ENCODE measurements around the gene PCDH9. TPM values are rescaled to one million over a fixed set of nuclear protein-coding genes. Genes with fewer than 3 reads are reported as not detected.

The PCDH9 gene, protein sequence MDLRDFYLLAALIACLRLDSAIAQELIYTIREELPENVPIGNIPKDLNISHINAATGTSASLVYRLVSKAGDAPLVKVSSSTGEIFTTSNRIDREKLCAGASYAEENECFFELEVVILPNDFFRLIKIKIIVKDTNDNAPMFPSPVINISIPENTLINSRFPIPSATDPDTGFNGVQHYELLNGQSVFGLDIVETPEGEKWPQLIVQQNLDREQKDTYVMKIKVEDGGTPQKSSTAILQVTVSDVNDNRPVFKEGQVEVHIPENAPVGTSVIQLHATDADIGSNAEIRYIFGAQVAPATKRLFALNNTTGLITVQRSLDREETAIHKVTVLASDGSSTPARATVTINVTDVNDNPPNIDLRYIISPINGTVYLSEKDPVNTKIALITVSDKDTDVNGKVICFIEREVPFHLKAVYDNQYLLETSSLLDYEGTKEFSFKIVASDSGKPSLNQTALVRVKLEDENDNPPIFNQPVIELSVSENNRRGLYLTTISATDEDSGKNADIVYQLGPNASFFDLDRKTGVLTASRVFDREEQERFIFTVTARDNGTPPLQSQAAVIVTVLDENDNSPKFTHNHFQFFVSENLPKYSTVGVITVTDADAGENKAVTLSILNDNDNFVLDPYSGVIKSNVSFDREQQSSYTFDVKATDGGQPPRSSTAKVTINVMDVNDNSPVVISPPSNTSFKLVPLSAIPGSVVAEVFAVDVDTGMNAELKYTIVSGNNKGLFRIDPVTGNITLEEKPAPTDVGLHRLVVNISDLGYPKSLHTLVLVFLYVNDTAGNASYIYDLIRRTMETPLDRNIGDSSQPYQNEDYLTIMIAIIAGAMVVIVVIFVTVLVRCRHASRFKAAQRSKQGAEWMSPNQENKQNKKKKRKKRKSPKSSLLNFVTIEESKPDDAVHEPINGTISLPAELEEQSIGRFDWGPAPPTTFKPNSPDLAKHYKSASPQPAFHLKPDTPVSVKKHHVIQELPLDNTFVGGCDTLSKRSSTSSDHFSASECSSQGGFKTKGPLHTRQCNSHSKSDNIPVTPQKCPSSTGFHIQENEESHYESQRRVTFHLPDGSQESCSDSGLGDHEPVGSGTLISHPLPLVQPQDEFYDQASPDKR (N-terminal part only)
- polyA plus RNA-seq (2012; ENCODE audit: missing spikeins): not detected

GRCh38 chr13:67229481-67230403 is at the start of gene PCDH9:
PCDH9 (minus strand) TSS chr13:67230336; CDS start chr13:67228440, 1,896 bp downstream.
- DNase-seq (ENCODE audit: insufficient read length) (no peak), FAIRE-seq (no peak)
- TF ChIP-seq TAF1 (IDR thresholded peaks at IDR 0.05; ENCODE audit: borderline replicate concordance, low read depth, low read length) (no peak), POLR2AphosphoS5 (IDR thresholded peaks at IDR 0.05; ENCODE audit: low read depth, low read length) (no peak), POLR2A (IDR thresholded peaks at IDR 0.05; ENCODE audit: low read depth, low read length) (no peak)

DNA sequence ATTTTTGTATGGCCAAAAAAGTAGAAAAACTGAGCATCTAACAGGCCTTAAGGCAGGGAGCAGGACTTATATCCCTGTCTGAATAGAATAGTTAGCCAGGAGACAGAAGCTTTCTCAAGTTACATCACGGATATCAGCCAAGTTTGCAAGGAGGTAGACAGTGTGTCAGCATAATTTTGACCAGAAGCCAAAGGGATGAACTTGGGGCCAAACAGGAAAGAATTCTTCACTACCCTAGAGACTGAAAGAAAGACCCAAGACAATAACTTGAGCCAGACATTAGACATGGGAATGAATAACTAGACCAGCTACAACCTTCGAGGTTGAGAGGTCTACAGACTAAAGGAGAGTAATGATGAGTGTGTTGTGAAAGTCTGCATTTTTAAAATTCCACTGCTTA is 48.1 kb upstream of the PCDH9 start:
- DNase-seq (ENCODE audit: insufficient read length): no peak
- TF ChIP-seq POLR2AphosphoS5 (IDR thresholded peaks at IDR 0.05; ENCODE audit: low read depth, low read length) (no peak), TAF1 (IDR thresholded peaks at IDR 0.05; ENCODE audit: borderline replicate concordance, low read depth, low read length) (no peak), POLR2A (IDR thresholded peaks at IDR 0.05; ENCODE audit: low read depth, low read length) (no peak)
- no peak for FAIRE-seq

- TF ChIP-seq POLR2A (IDR thresholded peaks at IDR 0.05; ENCODE audit: low read depth, low read length) (no peak), POLR2AphosphoS5 (IDR thresholded peaks at IDR 0.05; ENCODE audit: low read depth, low read length) (no peak), TAF1 (IDR thresholded peaks at IDR 0.05; ENCODE audit: borderline replicate concordance, low read depth, low read length) (no peak)
- FAIRE-seq (no peak), DNase-seq (ENCODE audit: insufficient read length) (no peak)
Observed at GRCh38 chr13:67277581-67277980, 47.4 kb upstream of the PCDH9 start.

DNA sequence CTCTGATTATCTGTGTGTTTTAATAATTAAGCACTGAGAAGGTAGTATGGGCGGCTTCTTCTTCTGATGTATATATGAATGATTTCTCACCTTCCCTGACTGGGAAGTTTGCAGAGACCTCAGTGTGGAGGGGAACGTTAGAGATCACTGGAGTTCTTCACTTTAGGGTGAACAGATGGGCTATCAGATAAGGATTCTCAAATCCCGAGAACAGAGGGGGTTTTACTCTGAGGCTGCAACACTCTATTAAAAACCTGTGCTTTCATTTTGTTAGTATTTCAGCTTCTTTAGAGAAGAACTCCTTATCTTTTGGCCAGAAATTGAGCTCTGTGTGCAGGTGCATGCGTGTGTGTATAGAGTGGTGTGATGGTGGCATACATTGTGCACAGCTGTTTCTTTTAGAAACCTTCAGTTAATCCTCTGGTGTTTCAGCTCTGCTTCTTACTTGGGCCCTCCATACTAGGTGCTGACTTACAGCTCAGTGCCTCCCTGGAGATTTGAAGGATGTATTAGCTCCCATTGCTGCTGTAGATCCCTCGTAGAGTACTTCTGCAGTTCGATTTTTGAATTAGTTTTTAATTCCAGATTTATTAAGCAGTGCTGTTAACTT is 45.3 kb upstream of the PCDH9 start:
- no peak for DNase-seq (ENCODE audit: insufficient read length)
- FAIRE-seq: no peak
- TF ChIP-seq TAF1 (IDR thresholded peaks at IDR 0.05; ENCODE audit: borderline replicate concordance, low read depth, low read length) (no peak), POLR2AphosphoS5 (IDR thresholded peaks at IDR 0.05; ENCODE audit: low read depth, low read length) (no peak), POLR2A (IDR thresholded peaks at IDR 0.05; ENCODE audit: low read depth, low read length) (no peak)

DNA sequence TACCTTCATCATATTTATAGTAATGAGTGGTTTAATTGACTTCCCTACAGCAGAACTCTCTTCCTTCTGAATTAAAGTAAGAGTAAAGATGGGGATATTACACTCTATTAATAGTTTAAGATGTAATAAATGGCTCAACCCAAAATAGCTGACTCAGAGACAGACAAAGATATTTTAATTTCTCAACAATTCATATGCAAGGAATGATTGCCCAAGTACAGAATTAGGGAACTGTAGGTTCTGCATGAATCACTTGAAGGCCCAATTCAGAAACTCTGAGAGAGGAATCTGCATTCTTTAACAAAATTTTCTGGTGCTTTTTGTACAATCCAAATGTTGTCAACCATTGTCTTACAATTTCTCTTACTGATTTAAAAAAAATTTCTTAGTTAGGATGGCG is 42.9 kb upstream of the PCDH9 start:
- FAIRE-seq: no peak
- no peak for DNase-seq (ENCODE audit: insufficient read length)
- TF ChIP-seq POLR2AphosphoS5 (IDR thresholded peaks at IDR 0.05; ENCODE audit: low read depth, low read length) (no peak), TAF1 (IDR thresholded peaks at IDR 0.05; ENCODE audit: borderline replicate concordance, low read depth, low read length) (no peak), POLR2A (IDR thresholded peaks at IDR 0.05; ENCODE audit: low read depth, low read length) (no peak)

- FAIRE-seq: no peak
- no peak for DNase-seq (ENCODE audit: insufficient read length)
- no peak for TF ChIP-seq TAF1 (IDR thresholded peaks at IDR 0.05; ENCODE audit: borderline replicate concordance, low read depth, low read length)
- TF ChIP-seq POLR2A (IDR thresholded peaks at IDR 0.05; ENCODE audit: low read depth, low read length): no peak
- no peak for TF ChIP-seq POLR2AphosphoS5 (IDR thresholded peaks at IDR 0.05; ENCODE audit: low read depth, low read length)
Observed at GRCh38 chr13:67267136-67267535, 37.0 kb upstream of the PCDH9 start.

GRCh38 chr13:67259208-67259607 is 29.1 kb upstream of the PCDH9 start:
- TF ChIP-seq POLR2A (IDR thresholded peaks at IDR 0.05; ENCODE audit: low read depth, low read length): no peak
- TF ChIP-seq TAF1 (IDR thresholded peaks at IDR 0.05; ENCODE audit: borderline replicate concordance, low read depth, low read length): no peak
- TF ChIP-seq POLR2AphosphoS5 (IDR thresholded peaks at IDR 0.05; ENCODE audit: low read depth, low read length): no peak
- no peak for FAIRE-seq
- DNase-seq (ENCODE audit: insufficient read length): no peak

GRCh38 chr13:67258482-67258881 is 28.3 kb upstream of the PCDH9 start:
- FAIRE-seq (no peak), DNase-seq (ENCODE audit: insufficient read length) (no peak)
- TF ChIP-seq POLR2A (IDR thresholded peaks at IDR 0.05; ENCODE audit: low read depth, low read length): no peak
- TF ChIP-seq TAF1 (IDR thresholded peaks at IDR 0.05; ENCODE audit: borderline replicate concordance, low read depth, low read length): no peak
- TF ChIP-seq POLR2AphosphoS5 (IDR thresholded peaks at IDR 0.05; ENCODE audit: low read depth, low read length): no peak

- no peak for DNase-seq (ENCODE audit: insufficient read length)
- no peak for TF ChIP-seq POLR2A (IDR thresholded peaks at IDR 0.05; ENCODE audit: low read depth, low read length)
- TF ChIP-seq TAF1 (IDR thresholded peaks at IDR 0.05; ENCODE audit: borderline replicate concordance, low read depth, low read length): no peak
- no peak for TF ChIP-seq POLR2AphosphoS5 (IDR thresholded peaks at IDR 0.05; ENCODE audit: low read depth, low read length)
- no peak for FAIRE-seq
Observed at GRCh38 chr13:67238861-67239260, 8.7 kb upstream of the PCDH9 start.

GRCh38 chr13:67238277-67238859 is 8.2 kb upstream of the PCDH9 start:
- DNase-seq (ENCODE audit: insufficient read length) (no peak), FAIRE-seq (no peak)
- TF ChIP-seq POLR2A (IDR thresholded peaks at IDR 0.05; ENCODE audit: low read depth, low read length) (no peak), TAF1 (IDR thresholded peaks at IDR 0.05; ENCODE audit: borderline replicate concordance, low read depth, low read length) (no peak), POLR2AphosphoS5 (IDR thresholded peaks at IDR 0.05; ENCODE audit: low read depth, low read length) (no peak)
